Left lobe of liver (tissue), 2 donors: Measurements from ENCODE around the gene ECM2. TPM values are rescaled to one million over a fixed set of nuclear protein-coding genes. Genes with fewer than 3 reads are reported as not detected.
"Not testable (repeated sequence)": the region's sequence is repeated elsewhere in the genome, so short reads cannot be mapped to it uniquely, and the experiment has no call there.

Experiments
- ATAC-seq: fragments of 200-7000 bp; cut with Tn5 transposase; one replicate; pipeline ENCODE4 v1.9.1; 2020; ENCODE audit warnings: mild to moderate bottlenecking, moderate library complexity
- DNase-seq: peaks from one replicate; pipeline ENCODE4 v3.0.0-alpha.2; 2020; ENCODE audit warnings: low spot score
- total RNA-seq: library from RNA; stranded (reverse); gene quantifications from one replicate; pipeline ENCODE4 v1.2.1, GENCODE V29; 2021
- donor health status: DM: no; HTN: no; CAD: no; lungs with moderate emphysema.
- donor health status: DM: no; HTN: yes; CAD: no.

Gene ECM2
- total RNA-seq, result 21.0 TPM

DNA sequence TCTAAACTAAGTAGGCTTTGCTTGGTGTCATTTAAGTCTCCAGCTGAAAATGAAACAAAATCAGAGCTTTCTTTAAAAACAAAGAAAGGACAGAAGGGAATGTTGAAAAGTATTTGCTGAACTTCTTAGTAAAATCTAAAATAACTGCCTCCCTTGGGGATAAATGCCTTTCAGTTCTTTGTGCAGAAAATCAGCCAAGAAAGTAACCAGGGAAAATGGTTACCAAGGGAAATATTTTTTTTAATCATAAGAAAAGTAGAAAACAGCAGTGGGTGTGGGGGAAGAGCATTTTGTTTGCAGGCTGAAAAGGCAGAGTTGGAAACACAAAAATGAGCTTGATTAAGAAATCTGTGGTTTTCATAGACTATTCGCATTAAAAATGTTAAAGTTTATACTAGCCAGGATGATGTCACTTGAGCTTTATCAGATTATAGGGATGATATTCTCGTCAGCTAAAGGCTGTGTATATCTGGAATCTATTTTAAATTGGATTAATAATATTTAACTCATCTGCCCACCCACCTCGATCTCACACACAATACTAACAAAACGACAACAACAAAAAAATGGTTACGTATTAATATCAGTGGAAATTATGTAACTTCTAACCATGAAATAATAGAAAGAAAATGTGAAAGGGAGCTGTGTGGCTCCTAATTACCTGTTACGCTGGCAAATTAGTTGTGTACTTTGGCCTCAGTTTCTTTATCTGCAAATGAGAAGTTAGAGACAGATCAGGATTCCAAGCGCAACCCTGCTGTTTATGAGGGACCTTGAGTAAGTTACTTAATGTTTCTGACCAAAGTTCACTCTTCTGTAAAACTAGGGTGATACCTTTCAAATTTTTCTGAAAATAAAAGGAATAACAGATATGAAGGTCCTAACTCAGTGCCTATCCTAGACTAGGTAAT is at the start of gene ECM2:
Gene ECM2, minus strand, starts transcription at position 51 of the 911 bp plus-strand sequence. CDS start 13,124 bp downstream, outside the sequence.
- ATAC-seq, result peak; percentile 68
- DNase-seq, result peak; percentile 51

DNA sequence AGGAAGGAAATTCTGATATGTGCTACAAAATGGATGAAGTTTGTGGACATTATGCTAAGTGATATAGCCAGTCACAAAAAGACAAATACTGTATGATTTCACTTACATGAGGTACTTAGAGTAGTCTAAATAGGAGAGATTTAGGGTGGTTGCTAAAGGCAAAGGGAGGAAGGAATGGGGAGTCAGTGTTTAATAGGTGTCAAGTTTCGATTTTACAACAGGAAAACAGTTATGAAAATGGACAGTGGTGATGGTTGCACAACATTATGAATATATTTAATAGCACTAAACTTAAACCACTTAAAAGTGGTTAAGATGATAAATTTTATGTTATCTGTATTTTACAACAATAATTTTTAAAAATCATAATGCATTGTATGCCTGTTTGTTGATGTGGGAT is 40.4 kb upstream of the ECM2 start:
- DNase-seq (no peak), ATAC-seq (no peak)

DNA sequence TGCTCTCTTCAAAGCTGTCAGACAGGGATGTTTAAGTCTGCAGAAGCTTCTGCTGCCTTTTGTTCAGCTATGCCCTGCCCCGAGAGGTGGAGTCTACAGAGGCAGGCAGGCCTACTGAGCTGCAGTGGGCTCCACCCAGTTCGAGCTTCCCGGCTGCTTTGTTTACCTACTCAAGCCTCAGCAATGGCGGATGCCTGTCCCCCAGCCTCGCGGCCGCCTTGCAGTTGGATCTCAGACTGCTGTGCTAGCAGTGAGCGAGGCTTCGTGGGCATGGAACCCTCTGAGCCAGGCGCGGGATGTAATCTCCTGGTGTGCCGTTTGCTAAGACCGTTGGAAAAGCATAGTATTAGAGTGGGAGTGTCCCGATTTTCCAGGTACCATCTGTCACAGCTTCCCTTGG is 37.8 kb upstream of the ECM2 start:
- not testable (repeated sequence) for DNase-seq

DNA sequence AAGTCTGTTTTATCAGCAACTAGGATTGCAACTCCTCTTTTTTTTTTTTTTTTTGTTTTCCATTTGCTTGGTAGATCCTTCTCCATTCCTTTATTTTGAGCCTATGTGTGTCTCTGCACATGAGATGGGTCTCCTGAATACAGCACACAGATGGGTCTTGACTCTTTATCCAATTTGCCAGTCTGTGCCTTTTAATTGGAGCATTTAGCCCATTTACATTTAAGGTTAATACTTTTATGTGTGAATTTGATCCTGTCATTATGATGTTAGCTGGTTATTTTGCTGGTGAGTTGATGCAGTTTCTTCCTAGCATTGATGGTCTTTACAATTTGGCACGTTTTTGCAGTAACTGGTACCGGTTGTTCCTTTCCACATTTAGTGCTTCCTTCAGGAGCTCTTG is 36.1 kb upstream of the ECM2 start:
- ATAC-seq, DNase-seq: not testable (repeated sequence)

More for the DNA sequence above, 37.8 kb upstream of the ECM2 start:
- ATAC-seq, result not testable (repeated sequence)

DNA sequence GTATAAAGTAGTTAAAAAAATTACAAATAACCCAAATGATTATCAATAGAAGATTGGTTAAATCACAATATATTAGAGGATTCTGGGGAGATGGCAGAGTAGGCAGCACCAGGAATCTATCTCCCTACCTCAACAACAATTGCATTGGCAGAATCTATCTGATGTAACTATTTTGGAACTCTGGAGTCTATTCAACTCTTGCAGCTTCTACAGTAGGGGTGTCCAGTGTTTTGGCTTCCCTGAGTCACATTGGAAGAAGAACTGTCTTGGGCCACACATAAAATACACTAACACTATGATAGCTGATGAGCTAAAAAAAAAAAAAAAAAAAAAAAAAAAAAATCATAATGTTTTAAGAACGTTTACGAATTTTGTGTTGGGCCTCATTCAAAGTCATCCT is 29.2 kb upstream of the ECM2 start:
- no peak for ATAC-seq
- no peak for DNase-seq

DNA sequence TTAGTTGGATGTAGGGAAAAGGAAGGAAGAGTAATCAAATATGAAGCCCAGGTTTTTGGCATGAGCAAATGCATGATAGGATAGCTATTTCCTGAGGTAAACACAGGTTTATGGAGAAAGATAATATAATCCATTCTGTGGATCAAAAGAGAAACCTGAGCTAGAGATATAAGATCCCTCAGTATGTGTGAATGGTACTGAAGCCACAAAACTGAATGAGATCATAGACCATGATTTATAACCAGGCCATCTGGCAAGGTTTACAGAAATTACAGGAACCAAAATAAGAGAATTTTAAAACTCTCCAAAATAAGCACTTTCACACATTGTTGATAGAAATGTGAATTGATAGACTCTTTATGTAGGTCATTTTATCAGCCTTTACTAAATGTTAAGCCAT is 28.7 kb upstream of the ECM2 start:
- no peak for DNase-seq
- no peak for ATAC-seq

DNA sequence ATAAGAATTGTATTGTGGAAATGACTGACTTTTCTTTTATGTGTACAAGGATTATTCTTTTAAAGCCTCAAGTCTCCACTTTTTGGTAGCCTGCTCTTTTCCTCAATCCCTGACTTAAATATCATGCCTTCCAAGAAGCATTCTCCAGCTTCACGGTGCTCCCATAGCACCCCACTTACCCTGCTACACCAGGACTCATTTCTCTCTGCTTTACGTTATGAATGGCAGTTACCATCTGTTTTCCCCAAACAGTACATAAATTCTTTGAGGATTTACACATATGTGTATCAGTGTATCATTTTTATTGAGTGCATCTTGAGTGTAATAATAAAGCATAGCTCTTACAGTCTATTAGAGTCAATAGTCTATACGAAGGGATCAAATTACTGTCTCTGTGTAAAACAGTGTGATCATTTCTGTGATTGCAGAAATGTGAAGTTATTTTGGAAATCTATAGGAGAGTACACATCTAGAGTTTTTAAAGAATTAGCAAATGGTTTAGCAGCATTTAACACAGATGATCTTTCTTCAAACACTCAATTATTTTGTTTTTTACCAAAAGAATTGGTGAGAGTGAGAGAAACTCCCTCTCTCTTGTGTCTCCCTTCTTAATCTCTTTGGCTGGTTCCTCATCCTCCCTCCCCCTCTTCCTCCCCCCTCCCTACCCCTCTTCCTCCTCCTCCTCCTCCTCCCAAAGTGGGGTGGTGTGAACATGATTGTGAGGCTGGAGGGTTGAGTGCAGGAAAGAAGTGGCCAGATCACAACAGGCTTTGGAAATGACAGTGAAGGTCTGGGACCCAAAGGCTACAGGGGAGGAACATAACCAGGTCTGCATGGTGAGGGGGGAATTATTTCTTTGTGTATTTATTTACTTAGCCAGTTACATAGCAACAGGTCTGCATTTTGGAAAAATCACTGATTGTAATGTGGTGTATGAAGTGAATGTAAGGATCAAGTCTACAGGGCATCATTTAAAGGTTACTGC is 27.6 kb upstream of the ECM2 start:
- ATAC-seq (no peak), DNase-seq (no peak)

DNA sequence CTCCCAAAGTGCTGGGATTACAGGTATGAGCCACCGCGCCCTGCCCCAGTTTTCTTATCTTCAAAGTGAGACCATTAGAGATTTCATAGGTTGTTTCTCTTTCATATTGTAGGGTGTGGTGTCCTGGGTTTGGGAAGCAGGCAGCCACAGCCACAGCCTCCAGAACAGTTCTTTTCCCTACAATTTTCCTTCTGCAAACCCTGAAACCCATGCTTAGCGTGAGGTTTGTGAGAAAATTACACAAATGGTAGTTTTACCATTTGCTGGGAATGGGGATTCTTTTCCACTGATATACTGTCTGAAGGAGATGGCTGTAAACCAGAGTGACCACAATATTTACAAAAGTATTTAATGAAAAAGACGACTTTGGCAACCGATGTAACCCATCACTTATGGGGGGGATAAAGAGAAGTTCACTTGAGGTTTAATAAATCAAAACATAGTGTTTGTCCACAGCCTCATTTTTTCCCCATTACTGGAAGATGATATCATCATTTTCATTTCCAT is 26.7 kb upstream of the ECM2 start:
- ATAC-seq, result no peak
- no peak for DNase-seq

DNA sequence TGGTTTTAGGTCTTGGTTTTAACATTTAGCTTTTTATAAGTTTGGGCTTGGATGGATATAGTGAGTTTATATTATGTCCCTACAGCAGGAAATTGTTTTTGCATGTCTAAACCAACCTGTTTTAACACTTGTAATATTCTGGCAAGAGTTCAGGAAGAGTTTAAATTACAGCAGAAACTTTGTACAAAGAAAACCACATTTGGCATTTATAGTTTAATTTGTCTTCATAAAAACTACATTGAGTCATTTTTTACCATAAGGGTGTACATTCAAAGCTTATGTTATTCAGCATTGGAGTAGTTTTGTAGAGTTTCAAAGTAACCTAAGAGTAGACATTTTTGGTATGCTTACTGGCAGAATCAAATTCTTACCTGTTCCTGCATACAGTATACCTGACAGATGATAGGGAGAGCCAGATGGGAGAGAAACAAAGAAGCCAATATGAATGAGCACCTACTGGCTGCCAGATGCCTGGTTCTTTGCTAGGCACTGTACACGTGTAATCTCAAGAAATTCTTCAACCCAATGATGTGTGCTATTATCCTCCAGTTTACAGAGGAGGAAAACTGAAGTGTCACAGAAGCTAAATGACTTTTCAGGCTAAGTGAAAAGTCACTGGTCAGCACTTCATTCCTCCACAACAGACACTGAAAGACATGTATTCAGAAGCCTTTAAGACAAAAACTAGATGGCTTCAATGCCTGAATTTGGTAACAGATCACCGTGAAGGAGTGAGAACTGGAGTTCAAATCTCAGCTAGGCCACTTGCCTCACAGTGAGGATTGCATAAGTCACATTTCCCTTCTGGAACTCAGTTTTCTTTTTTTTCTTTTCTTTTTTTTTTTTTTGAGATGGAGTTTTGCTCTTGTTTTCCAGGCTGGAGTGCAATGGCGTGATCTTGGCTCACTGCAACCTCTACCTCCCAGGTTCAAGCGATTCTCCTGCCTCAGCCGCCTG is 25.9 kb upstream of the ECM2 start:
- ATAC-seq (no peak), DNase-seq (no peak)

DNA sequence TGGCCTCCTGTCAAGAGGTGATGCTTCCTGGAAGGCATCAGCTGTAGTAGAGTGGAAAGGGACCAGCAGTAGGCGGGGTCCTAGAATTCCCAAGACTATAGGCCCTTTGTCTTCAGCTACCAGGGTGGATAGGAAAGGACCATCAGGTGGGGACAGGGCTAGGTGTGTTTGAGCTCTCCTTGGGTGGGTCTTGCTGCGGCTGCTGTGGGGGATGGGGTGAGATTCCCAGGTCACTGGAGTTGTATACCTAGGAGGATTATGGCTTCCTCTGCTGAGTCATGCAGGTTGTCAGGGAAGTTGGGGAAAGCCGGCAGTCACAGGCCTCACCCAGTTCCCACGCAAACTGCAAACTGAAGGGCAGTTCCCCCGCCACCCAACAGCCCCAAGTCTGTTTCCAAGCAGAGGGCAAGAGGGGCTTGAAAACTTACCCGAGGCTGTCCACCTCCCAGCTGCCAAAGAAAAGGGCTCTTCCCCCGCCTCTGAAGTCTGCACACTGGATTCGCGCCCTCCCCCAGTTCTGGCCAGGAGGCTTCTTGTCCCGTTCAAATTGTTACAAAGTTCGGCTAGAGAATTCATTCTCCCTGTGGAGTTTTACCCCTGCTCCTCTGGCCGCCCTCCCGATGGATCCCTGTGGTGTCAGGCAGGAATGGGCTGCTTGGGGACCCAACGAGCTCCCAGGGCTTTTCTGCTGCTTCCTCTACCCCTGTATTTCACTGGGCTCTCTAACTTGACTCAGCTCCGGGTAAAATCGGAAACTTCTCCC is 23.0 kb upstream of the ECM2 start:
- no peak for DNase-seq
- no peak for ATAC-seq

DNA sequence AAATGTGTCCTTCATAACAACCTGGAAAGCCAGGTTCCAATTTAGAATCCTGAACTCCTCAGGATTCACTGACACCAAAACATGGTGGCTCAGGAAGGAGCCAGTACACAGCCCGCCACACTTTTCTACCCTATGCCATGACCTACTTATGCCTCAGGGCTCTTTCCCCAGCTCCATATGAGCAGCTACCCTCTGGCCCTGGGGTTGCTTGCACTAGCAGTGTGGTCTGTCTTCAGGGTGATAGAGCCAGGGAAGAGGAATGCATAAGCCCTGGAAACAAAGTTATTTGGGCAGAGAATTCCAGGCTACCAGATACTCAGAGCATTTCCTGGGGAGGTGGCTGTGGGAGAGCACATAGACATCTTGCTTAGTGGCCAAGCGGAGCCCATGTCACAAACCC is 15.0 kb upstream of the ECM2 start:
- DNase-seq (no peak), ATAC-seq (no peak)

DNA sequence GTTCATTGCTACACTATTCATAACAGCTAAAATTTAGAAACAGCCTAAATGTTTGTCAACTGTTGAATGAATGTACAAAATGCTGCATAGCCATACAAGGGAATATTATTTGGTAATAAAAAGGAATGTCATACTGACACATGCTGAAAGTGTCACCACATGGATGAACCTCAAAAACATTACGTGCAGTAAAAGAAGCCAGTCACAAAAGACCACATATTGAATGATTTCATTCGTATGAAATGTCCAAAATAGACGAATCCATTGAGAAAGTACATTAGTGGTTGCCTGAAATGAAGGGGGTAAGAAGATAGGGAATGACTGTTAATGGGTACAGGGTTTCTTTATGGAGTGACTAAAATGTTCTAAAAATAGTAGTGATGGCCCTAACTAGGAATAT is 11.6 kb upstream of the ECM2 start:
- no peak for ATAC-seq
- no peak for DNase-seq

DNA sequence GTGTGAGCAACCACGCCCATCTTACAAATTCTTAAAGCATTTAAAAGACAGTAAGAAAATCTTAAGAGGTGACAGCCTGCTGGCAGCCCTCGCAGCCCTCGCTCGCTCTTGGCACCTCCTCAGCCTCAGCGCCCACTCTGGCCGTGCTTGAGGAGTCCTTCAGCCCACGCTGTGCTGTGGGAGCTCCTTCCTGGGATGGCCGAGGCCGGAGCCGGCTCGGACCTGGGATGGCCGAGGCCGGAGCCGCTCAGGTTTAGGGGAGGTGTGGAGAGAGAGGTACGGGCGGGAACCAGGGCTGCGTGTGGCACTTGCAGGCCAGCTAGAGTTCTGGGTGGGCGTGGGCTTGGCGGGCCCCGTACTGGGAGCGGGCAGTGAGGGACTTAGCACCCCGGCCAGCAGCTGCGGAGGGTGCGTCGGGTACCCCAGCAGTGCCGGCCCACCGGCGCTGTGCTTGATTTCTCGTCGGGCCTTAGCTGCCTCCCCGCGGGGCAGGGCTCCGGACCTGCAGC is 9.3 kb upstream of the ECM2 start:
- ATAC-seq (no peak), DNase-seq (no peak)

DNA sequence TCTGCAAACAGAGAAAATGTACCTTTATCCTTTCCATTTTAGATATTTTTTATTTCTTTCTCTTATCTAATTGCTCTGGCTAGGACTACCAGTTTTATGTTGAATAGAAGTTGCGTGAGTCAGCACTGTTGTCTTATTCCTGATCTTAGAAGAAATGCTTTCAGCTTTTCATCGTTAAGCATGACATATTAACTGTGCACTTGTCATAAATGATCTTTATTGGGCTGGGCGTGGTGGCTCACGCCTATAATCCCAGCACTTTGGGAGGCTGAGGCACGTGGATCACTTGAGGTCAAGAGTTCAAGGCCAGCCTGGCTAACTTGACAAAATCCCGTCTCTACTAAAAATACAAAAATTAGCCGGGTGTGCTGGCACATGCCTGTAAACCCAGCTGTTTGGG is 8.2 kb upstream of the ECM2 start:
- ATAC-seq, result no peak
- DNase-seq, result no peak

DNA sequence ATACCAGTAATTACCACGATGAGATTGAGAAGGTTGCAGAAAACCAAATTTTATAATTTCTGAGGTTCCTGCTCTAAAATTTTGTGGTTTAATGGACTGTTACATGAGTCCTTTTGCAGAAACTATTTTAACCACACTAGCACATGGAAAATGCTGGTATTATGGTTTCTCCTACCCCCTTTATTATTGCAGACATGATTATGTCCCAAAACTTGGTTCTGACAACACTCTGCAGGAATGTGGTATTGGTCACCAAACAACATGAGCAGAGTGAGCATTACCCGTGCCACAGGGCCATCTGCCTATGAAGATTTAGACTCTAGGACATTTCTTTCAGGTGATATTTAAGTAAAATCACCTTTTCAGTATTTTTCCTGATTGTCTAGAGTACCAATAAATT is 2.8 kb upstream of the ECM2 start:
- ATAC-seq, result no peak
- DNase-seq, result no peak

DNA sequence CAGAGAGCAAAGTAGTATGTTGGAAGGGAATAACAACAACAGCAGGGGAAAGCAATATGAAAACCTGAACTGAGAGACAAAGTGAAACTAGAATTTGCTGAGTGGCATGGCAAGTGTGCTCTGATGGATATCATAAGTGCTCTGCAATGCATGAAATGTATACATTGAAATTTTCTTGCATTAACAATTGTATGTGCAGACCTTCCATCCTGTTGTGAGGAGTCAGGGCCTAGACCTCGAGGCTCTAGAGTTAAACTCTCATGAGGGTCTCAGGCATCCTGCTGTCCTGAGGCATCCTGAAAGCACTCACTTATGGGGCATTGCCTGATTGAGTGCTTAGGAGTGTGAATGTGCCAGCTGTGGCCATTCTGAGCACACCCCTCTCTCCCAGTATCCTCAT is 1.1 kb downstream of the ECM2 start:
- ATAC-seq (peak; percentile 58), DNase-seq (no peak)

DNA sequence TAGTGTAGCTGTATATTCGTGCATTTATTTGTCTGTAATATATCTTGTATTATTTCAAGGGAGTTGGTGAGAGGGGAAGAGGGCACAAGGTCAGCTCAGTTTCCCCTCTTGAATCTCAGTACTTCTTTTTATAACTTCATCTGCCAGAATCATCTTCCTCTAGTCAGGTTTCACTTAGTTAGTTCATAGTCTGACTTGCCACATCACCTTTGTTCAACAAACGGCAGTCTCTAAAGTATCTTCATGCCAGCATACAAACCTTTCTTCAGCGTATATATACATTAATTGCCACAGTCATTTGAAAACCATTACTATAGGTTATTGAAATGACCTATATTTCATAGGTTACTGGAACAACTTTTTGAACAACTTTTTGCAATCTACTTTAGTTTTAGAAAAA is 1.6 kb downstream of the ECM2 start:
- peak; percentile 57 for ATAC-seq
- DNase-seq, result no peak

DNA sequence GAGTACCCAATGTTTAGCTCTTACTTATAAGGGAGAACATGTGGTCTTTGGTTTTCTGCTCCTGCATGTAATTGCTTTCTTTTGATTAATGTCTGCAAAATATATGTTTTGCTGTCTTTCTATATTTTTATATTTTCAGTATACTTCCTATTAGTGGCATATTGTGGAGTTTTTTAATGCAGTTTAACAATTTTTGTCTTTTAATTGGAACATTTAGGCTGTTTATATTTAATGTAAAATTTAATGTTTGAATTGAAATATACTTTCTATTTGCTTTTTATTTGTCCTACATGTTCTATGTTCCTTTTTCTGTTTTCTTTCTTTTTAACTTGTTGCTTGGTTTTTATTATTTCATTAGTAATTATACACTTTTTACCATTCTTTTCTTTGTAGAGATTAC is 4.9 kb downstream of the ECM2 start:
- DNase-seq, result no peak

DNA sequence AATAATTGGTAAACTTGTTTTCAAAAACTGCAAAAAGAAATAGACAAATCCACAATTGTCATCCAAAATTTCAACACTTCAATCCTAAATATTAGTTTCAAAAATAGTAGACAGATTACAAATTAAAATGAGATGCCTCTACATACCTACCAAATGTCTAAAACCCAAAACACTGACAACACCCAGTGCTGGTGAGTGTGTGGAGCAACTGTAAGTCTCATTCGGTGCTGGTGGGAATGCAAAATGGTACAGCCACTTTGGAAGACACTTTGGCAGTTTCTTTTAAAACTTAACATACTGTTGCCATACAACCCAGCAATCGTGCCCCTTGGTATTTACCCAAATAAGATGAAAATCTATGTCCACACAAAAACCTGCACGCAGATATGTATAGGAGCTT is 6.7 kb downstream of the ECM2 start:
- ATAC-seq, result no peak
- no peak for DNase-seq

More for the DNA sequence above, 4.9 kb downstream of the ECM2 start:
- ATAC-seq, result no peak
